Upper lobe of left lung (tissue), 4 donors: ENCODE data around the gene ASCC3.

ENCODE experiments used
- EP300 ChIP-seq, 4 donors: sonication (generic); formaldehyde crosslinking; IDR thresholded peaks; one replicate each; pipeline ENCODE4 v1.5.1; 2017; ENCODE audit warnings: antibody characterized with exemption in 4 of 4, control low read depth in 2 of 4
- TF ChIP-seq, protein P1 (sequence below), 6 experiments: fragments of 450-650 bp in 4 of 6; fragments of 200-600 bp in 2 of 6; sonication (generic) in 2 of 6; IDR thresholded peaks; one replicate each; pipeline ENCODE4 v1.5.1; 2016 to 2019; ENCODE audit warnings: antibody characterized with exemption in 6 of 6

DNA sequence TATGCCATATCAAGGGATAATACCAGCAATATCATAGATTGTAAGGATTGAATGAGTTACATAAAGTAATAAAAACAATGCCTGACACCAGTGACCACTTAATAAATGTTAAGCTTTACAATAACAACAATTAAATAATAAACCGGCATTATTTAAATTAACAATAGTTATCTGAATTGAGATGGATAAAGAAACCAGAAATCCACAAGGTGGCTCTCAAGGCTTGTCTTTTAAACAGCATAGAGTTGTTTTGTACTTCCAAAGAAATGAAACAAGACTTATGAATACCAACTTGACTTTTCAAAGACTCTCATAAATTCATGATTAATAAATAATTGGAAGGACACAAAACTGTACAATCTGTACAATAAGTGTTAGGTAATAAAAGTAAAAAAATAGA lies 203.1 kb downstream of the ASCC3 start:
- TF ChIP-seq, protein P1, sequence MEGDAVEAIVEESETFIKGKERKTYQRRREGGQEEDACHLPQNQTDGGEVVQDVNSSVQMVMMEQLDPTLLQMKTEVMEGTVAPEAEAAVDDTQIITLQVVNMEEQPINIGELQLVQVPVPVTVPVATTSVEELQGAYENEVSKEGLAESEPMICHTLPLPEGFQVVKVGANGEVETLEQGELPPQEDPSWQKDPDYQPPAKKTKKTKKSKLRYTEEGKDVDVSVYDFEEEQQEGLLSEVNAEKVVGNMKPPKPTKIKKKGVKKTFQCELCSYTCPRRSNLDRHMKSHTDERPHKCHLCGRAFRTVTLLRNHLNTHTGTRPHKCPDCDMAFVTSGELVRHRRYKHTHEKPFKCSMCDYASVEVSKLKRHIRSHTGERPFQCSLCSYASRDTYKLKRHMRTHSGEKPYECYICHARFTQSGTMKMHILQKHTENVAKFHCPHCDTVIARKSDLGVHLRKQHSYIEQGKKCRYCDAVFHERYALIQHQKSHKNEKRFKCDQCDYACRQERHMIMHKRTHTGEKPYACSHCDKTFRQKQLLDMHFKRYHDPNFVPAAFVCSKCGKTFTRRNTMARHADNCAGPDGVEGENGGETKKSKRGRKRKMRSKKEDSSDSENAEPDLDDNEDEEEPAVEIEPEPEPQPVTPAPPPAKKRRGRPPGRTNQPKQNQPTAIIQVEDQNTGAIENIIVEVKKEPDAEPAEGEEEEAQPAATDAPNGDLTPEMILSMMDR (IDR thresholded peaks at IDR 0.05): no peak
- no peak for TF ChIP-seq EP300 (IDR thresholded peaks at IDR 0.05)
